ENCODE measurements around the gene ACADSB. TPM values are rescaled to one million over a fixed set of nuclear protein-coding genes. Genes with fewer than 3 reads are reported as not detected.

ACADSB gene
- total and polyA plus RNA-seq, 10 of the 15 experiments (the other 5 are each of a cell fraction or from before 2014, with no cell fraction given), result 10.8 to 24.0 (median 15.0) TPM

GRCh38 chr10:123038782-123039631 lies 30.2 kb downstream of the ACADSB start:
- 83% methylated on average over 18 of the region's 18 CpGs for WGBS (ENCODE audit: insufficient coverage, insufficient replicate concordance, low lambda C conversion rate, missing lambda C conversion rate)
- no peak for TF ChIP-seq RUNX3 (IDR thresholded peaks at IDR 0.05; ENCODE audit: low read length)
- TF ChIP-seq, protein P1, sequence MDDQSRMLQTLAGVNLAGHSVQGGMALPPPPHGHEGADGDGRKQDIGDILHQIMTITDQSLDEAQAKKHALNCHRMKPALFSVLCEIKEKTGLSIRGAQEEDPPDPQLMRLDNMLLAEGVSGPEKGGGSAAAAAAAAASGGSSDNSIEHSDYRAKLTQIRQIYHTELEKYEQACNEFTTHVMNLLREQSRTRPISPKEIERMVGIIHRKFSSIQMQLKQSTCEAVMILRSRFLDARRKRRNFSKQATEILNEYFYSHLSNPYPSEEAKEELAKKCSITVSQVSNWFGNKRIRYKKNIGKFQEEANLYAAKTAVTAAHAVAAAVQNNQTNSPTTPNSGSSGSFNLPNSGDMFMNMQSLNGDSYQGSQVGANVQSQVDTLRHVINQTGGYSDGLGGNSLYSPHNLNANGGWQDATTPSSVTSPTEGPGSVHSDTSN (IDR thresholded peaks at IDR 0.05; ENCODE audit: insufficient replicate concordance, low read depth, low read length), result no peak
- TF ChIP-seq, protein P2, sequence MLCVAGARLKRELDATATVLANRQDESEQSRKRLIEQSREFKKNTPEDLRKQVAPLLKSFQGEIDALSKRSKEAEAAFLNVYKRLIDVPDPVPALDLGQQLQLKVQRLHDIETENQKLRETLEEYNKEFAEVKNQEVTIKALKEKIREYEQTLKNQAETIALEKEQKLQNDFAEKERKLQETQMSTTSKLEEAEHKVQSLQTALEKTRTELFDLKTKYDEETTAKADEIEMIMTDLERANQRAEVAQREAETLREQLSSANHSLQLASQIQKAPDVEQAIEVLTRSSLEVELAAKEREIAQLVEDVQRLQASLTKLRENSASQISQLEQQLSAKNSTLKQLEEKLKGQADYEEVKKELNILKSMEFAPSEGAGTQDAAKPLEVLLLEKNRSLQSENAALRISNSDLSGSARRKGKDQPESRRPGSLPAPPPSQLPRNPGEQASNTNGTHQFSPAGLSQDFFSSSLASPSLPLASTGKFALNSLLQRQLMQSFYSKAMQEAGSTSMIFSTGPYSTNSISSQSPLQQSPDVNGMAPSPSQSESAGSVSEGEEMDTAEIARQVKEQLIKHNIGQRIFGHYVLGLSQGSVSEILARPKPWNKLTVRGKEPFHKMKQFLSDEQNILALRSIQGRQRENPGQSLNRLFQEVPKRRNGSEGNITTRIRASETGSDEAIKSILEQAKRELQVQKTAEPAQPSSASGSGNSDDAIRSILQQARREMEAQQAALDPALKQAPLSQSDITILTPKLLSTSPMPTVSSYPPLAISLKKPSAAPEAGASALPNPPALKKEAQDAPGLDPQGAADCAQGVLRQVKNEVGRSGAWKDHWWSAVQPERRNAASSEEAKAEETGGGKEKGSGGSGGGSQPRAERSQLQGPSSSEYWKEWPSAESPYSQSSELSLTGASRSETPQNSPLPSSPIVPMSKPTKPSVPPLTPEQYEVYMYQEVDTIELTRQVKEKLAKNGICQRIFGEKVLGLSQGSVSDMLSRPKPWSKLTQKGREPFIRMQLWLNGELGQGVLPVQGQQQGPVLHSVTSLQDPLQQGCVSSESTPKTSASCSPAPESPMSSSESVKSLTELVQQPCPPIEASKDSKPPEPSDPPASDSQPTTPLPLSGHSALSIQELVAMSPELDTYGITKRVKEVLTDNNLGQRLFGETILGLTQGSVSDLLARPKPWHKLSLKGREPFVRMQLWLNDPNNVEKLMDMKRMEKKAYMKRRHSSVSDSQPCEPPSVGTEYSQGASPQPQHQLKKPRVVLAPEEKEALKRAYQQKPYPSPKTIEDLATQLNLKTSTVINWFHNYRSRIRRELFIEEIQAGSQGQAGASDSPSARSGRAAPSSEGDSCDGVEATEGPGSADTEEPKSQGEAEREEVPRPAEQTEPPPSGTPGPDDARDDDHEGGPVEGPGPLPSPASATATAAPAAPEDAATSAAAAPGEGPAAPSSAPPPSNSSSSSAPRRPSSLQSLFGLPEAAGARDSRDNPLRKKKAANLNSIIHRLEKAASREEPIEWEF (IDR thresholded peaks at IDR 0.05; ENCODE audit: insufficient replicate concordance, low read depth, low read length), result no peak
- no peak for TF ChIP-seq BACH1 (IDR thresholded peaks at IDR 0.05; ENCODE audit: borderline replicate concordance)
- no peak for TF ChIP-seq CBX3 (IDR thresholded peaks at IDR 0.05; ENCODE audit: borderline replicate concordance, low read depth)
- no peak for TF ChIP-seq POLR2A (IDR thresholded peaks at IDR 0.05; ENCODE audit: low read depth, low read length)
- no peak for TF ChIP-seq CBFB (IDR thresholded peaks at IDR 0.05; ENCODE audit: low read depth)
- TF ChIP-seq, protein P3, sequence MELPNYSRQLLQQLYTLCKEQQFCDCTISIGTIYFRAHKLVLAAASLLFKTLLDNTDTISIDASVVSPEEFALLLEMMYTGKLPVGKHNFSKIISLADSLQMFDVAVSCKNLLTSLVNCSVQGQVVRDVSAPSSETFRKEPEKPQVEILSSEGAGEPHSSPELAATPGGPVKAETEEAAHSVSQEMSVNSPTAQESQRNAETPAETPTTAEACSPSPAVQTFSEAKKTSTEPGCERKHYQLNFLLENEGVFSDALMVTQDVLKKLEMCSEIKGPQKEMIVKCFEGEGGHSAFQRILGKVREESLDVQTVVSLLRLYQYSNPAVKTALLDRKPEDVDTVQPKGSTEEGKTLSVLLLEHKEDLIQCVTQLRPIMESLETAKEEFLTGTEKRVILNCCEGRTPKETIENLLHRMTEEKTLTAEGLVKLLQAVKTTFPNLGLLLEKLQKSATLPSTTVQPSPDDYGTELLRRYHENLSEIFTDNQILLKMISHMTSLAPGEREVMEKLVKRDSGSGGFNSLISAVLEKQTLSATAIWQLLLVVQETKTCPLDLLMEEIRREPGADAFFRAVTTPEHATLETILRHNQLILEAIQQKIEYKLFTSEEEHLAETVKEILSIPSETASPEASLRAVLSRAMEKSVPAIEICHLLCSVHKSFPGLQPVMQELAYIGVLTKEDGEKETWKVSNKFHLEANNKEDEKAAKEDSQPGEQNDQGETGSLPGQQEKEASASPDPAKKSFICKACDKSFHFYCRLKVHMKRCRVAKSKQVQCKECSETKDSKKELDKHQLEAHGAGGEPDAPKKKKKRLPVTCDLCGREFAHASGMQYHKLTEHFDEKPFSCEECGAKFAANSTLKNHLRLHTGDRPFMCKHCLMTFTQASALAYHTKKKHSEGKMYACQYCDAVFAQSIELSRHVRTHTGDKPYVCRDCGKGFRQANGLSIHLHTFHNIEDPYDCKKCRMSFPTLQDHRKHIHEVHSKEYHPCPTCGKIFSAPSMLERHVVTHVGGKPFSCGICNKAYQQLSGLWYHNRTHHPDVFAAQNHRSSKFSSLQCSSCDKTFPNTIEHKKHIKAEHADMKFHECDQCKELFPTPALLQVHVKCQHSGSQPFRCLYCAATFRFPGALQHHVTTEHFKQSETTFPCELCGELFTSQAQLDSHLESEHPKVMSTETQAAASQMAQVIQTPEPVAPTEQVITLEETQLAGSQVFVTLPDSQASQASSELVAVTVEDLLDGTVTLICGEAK (IDR thresholded peaks at IDR 0.05; ENCODE audit: borderline replicate concordance), result no peak
- TF ChIP-seq EED (IDR thresholded peaks at IDR 0.05; ENCODE audit: low read depth), result no peak

More at GRCh38 chr10:123038782-123039631, 30.2 kb downstream of the ACADSB start:
- H3K4me2 ChIP-seq (ENCODE audit: control insufficient read depth, insufficient read depth), result peak overlapping the region; percentile 5; the same call in 1 of the 2 replicates
- no peak overlapping the region for H3K4me3 ChIP-seq
- H3K4me1 ChIP-seq (ENCODE audit: control insufficient read depth, insufficient read depth, low read length), result peaks cover 8% of the 10 kb centered on the region
- H3K27me3 ChIP-seq (replicated peaks in 1 of 2; ENCODE audit: control insufficient read depth in 2 of 2, insufficient read depth in 2 of 2, low read length in 1 of 2), result no peaks in the 10 kb centered on the region
- H4K20me1 ChIP-seq (ENCODE audit: control insufficient read depth, insufficient read depth), result no peaks in the 10 kb centered on the region
- ChIA-PET POLR2A (no interaction called here), CTCF (interaction anchor here (1.1 to 1.9 kb wide), 2 partner anchors 12 to 360 kb away, joined by 3 to 4 read pairs; no protein-coding TSS in a partner anchor), RAD21 (ENCODE audit: unreplicated experiment) (no interaction called here), SMC1A (ENCODE audit: uncharacterized antibody, unreplicated experiment) (interaction anchor here (1.0 kb wide), 1 partner anchor 9 kb away, joined by 3 read pairs; no protein-coding TSS in a partner anchor)
- H2AFZ ChIP-seq (ENCODE audit: control insufficient read depth, low read depth, low read length), result peak overlapping the region; percentile 18; the same call in 1 of the 2 replicates
- DNase-seq (ENCODE audit: low read depth, low spot score) (no peak), FAIRE-seq (no peak), ATAC-seq (peak; percentile 50)
- no peak overlapping the region for H3K9ac ChIP-seq (ENCODE audit: control insufficient read depth, insufficient read depth, low read length)
- H3K79me2 ChIP-seq (ENCODE audit: control insufficient read depth, insufficient read depth, low read length), result no peaks in the 10 kb centered on the region
- in situ Hi-C loops (cut with MboI) (no loop called here), intact Hi-C loops (cut with micrococcal nuclease; ENCODE audit: unreplicated experiment) (no loop called here)
- no TSS peak for BruUV-seq (replicated peaks)
- H3K27ac ChIP-seq (ENCODE audit: control insufficient read depth, insufficient read depth), result no peak overlapping the region
- H3K9me3 ChIP-seq (replicated peaks; ENCODE audit: control insufficient read depth, insufficient read depth, low read length), result no peaks in the 10 kb centered on the region
- peaks cover 0 to 4% of the 10 kb centered on the region in 2 experiments; a peak in 1 of 4 replicates for H3K36me3 ChIP-seq (ENCODE audit: control insufficient read depth in 2 of 2, insufficient read depth in 2 of 2, low read length in 1 of 2)
